Endodermal cell (in vitro differentiated cells): ENCODE results near the gene CDIPT. TPM values are rescaled to one million over a fixed set of nuclear protein-coding genes. Genes with fewer than 3 reads are reported as not detected.

Source experiments
- DNase-seq: peaks from one replicate; pipeline ENCODE4 v3.0.0-alpha.2; 2017
- H3K27ac ChIP-seq: 2 replicates; pipeline ENCODE4 v1.5.1; 2013; ENCODE audit warnings: mild to moderate bottlenecking, low read depth, low read length, moderate library complexity
- H3K27me3 ChIP-seq: 2 replicates; pipeline ENCODE4 v1.6.1; 2013; ENCODE audit warnings: mild to moderate bottlenecking, low read length, moderate library complexity; ENCODE audit not compliant: insufficient read depth, control insufficient read depth, poor library complexity, severe bottlenecking
- H3K36me3 ChIP-seq: 2 replicates; pipeline ENCODE4 v1.7.0; 2013; ENCODE audit warnings: mild to moderate bottlenecking, low read length, moderate library complexity; ENCODE audit not compliant: control insufficient read depth, insufficient read depth
- H3K4me1 ChIP-seq: one replicate; pipeline ENCODE4 v1.7.0; 2013; ENCODE audit warnings: low read length; ENCODE audit not compliant: control insufficient read depth, insufficient read depth
- H3K4me3 ChIP-seq: 2 replicates; pipeline ENCODE4 v1.5.1; 2013; ENCODE audit warnings: mild to moderate bottlenecking, low read length, moderate library complexity
- H3K9ac ChIP-seq: 2 replicates; pipeline ENCODE4 v1.6.1; 2013; ENCODE audit warnings: mild to moderate bottlenecking, low read length, moderate library complexity; ENCODE audit not compliant: poor library complexity, severe bottlenecking; ENCODE audit errors: extremely low read depth
- H3K9me3 ChIP-seq: 2 replicates; pipeline ENCODE4 v1.6.1; 2013; ENCODE audit warnings: mild to moderate bottlenecking, low read length, moderate library complexity; ENCODE audit not compliant: control insufficient read depth
- H3K27ac Mint-ChIP-seq: 2 replicates; pipeline ENCODE4 v1.8.0; 2020; ENCODE audit warnings: mixed read lengths
- H3K27me3 Mint-ChIP-seq: 2 replicates; pipeline ENCODE4 v1.8.0; 2021; ENCODE audit warnings: mild to moderate bottlenecking, mixed read lengths; ENCODE audit not compliant: insufficient read depth
- H3K36me3 Mint-ChIP-seq: 2 replicates; pipeline ENCODE4 v1.8.0; 2020; ENCODE audit warnings: low read depth, mixed read lengths
- H3K4me1 Mint-ChIP-seq: 2 replicates; pipeline ENCODE4 v1.8.0; 2020; ENCODE audit warnings: mixed read lengths
- H3K4me3 Mint-ChIP-seq: 2 replicates; pipeline ENCODE4 v1.8.0; 2020; ENCODE audit warnings: mild to moderate bottlenecking, moderate library complexity, mixed read lengths
- H3K9me3 Mint-ChIP-seq: 2 replicates; pipeline ENCODE4 v1.8.0; 2020; ENCODE audit warnings: mild to moderate bottlenecking, mixed read lengths
- WGBS, 2 experiments: methylation state at CpG; one replicate each; pipeline versions ENCODE4 v1.1.5 to v1.1.7; 2013; ENCODE audit warnings: missing lambda C conversion rate in 2 of 2, mixed read lengths in 1 of 2; ENCODE audit not compliant: insufficient coverage in 1 of 2, insufficient read length in 1 of 2; 5-methylcytosine and 5-hydroxymethylcytosine counted together
- total RNA-seq, 2 donors: library from RNA; stranded (reverse); fragmentation: NEBNext Ultra II Directional in 1 of 2; extraction: Animal tissue kit (Norgen Biotek cat#: 25700) in 1 of 2; gene quantifications; 2 replicates in 1 of 2; 3 replicates in 1 of 2; pipeline ENCODE4 v1.2.1, GENCODE V29; 2021
- TF ChIP-seq, protein P1 (sequence below): fragments of 200-600 bp; sonication (generic); conservative IDR thresholded peaks from 2 replicates; pipeline ENCODE4 v1.5.0; 2021; ENCODE audit warnings: antibody characterized with exemption, mild to moderate bottlenecking

Gene CDIPT
- total RNA-seq, 2 donors from 2014 or later: 63.4 to 68.4 TPM

DNA sequence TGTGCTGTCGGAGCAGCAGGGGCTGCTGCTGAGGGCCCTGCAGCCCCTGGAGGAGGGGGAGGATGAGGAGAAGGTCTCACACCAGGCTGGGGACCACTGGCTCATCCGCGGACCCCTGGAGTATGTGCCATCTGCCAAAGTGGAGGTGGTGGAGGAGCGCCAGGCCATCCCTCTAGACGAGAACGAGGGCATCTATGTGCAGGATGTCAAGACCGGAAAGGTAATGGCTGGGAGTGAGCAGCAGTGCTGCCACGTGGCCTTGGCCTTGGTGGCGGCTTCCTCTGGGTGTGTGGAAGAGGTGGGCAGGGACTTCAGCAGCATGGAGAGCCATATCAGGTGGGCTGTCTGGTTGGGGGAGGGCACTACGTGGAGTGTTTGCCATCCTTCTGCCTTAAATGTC is 22.8 kb downstream of the CDIPT start:
- Mint-ChIP-seq H3K27ac (no peak overlapping the region), H3K4me3 (no peak overlapping the region), H3K36me3 (no peaks in the 10 kb centered on the region), H3K9me3 (no peaks in the 10 kb centered on the region), H3K4me1 (no peaks in the 10 kb centered on the region), H3K27me3 (no peaks in the 10 kb centered on the region)
- WGBS, 2 experiments: 91 to 92% methylated on average over 8 to 10 of the region's 10 CpGs
- Histone ChIP-seq H3K36me3 (no peaks in the 10 kb centered on the region), H3K4me1 (no peaks in the 10 kb centered on the region), H3K9ac (no peak overlapping the region), H3K27me3 (no peaks in the 10 kb centered on the region), H3K27ac (no peak overlapping the region), H3K4me3 (no peak overlapping the region), H3K9me3 (no peaks in the 10 kb centered on the region)
- TF ChIP-seq, protein P1, sequence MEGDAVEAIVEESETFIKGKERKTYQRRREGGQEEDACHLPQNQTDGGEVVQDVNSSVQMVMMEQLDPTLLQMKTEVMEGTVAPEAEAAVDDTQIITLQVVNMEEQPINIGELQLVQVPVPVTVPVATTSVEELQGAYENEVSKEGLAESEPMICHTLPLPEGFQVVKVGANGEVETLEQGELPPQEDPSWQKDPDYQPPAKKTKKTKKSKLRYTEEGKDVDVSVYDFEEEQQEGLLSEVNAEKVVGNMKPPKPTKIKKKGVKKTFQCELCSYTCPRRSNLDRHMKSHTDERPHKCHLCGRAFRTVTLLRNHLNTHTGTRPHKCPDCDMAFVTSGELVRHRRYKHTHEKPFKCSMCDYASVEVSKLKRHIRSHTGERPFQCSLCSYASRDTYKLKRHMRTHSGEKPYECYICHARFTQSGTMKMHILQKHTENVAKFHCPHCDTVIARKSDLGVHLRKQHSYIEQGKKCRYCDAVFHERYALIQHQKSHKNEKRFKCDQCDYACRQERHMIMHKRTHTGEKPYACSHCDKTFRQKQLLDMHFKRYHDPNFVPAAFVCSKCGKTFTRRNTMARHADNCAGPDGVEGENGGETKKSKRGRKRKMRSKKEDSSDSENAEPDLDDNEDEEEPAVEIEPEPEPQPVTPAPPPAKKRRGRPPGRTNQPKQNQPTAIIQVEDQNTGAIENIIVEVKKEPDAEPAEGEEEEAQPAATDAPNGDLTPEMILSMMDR: no peak
- no peak for DNase-seq

DNA sequence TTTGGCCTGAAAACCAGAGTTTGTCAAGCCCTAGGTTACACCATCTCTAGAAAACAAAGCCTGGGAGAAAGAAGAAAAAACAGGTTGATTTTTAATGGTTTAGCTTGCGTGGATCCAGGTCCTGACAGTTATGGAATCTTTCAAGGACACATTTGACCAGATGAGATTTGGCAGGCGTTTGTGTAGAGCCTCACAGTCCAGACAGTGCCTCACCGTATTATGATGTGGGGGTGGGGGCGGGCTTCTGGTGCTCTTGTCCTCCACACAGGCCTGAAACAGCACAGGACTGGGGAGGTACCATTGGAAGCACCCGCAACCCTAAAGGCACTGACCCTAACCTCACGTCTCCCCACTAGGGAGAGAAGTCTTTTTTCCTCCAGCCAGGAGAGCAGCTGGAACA is 23.2 kb downstream of the CDIPT start:
- 89 to 100% methylated on average over 3 to 6 of the region's 6 CpGs for WGBS, 2 experiments
- Histone ChIP-seq H3K27ac (no peak overlapping the region), H3K4me3 (no peak overlapping the region), H3K36me3 (no peaks in the 10 kb centered on the region), H3K4me1 (no peaks in the 10 kb centered on the region), H3K9ac (no peak overlapping the region), H3K27me3 (no peaks in the 10 kb centered on the region), H3K9me3 (no peaks in the 10 kb centered on the region)
- Mint-ChIP-seq H3K9me3 (no peaks in the 10 kb centered on the region), H3K27me3 (no peaks in the 10 kb centered on the region), H3K4me3 (no peak overlapping the region), H3K4me1 (no peaks in the 10 kb centered on the region), H3K27ac (no peak overlapping the region), H3K36me3 (no peaks in the 10 kb centered on the region)
- TF ChIP-seq, protein P1: no peak
- no peak for DNase-seq

DNA sequence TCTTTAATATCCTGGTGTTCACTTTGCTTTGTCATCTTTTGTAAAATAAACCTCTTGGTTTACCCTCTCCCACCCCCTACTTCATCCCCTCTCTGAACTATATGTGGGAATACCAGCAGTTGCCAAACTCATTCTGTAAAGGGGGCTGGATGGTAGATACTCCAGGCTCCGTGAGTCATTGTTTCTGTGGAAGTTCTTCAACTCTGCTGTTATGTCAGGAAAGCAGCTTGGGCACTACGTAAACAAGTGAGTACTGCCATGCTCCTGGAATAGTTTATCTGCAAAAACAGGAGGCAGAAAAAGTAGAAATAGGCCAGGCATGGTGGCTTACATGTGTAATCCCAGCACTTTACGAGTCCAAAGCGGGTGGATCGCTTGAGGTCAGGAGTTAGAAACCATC is 25.2 kb downstream of the CDIPT start:
- Mint-ChIP-seq H3K4me1 (no peaks in the 10 kb centered on the region), H3K4me3 (no peak overlapping the region), H3K27ac (no peak overlapping the region), H3K36me3 (no peaks in the 10 kb centered on the region), H3K9me3 (no peaks in the 10 kb centered on the region), H3K27me3 (no peaks in the 10 kb centered on the region)
- Histone ChIP-seq H3K36me3 (no peaks in the 10 kb centered on the region), H3K9me3 (no peaks in the 10 kb centered on the region), H3K4me1 (no peaks in the 10 kb centered on the region), H3K27me3 (no peaks in the 10 kb centered on the region), H3K9ac (no peak overlapping the region), H3K27ac (no peak overlapping the region), H3K4me3 (no peak overlapping the region)
- TF ChIP-seq, protein P1: no peak
- no peak for DNase-seq
- WGBS, 2 experiments: 89 to 97% methylated on average over 5 of the region's 5 CpGs
